Activated T-helper 2 cell treated with anti-CD3 and anti-CD28 coated beads, Interferon-gamma antibody, Interleukin-2, Interleukin-4, amounts not matched to agents 10 μg/mL and 5 μg/mL and 100 μg/mL, durations not matched to agents 14 hours and 24 hours and 36 hours (primary cell): ENCODE measurements around the gene ABCC5. TPM values are rescaled to one million over a fixed set of nuclear protein-coding genes. Genes with fewer than 3 reads are reported as not detected.

ENCODE experiments used
- DNase-seq: peaks from one replicate; pipeline ENCODE4 v3.0.0; 2021; ENCODE audit warnings: low spot score
- H3K27ac Mint-ChIP-seq: one replicate; pipeline ENCODE4 v1.8.0; 2021; ENCODE audit warnings: mixed read lengths
- H3K27me3 Mint-ChIP-seq: one replicate; pipeline ENCODE4 v1.8.0; 2021; ENCODE audit warnings: low read depth, mixed read lengths
- H3K36me3 Mint-ChIP-seq: one replicate; pipeline ENCODE4 v1.8.0; 2021; ENCODE audit warnings: low read depth, mixed read lengths
- H3K4me1 Mint-ChIP-seq: one replicate; pipeline ENCODE4 v1.8.0; 2021; ENCODE audit warnings: low read depth, mixed read lengths
- H3K4me3 Mint-ChIP-seq: one replicate; pipeline ENCODE4 v1.8.0; 2021; ENCODE audit warnings: low read depth, mild to moderate bottlenecking, moderate library complexity, mixed read lengths
- H3K9me3 Mint-ChIP-seq: one replicate; pipeline ENCODE4 v1.8.0; 2021; ENCODE audit warnings: mixed read lengths
- intact Hi-C: fragments of 100-400 bp; cut with micrococcal nuclease; formaldehyde crosslinking; loops from one replicate; pipeline ENCODE4 v1.15.1; 2023
- total RNA-seq: library from RNA; stranded (reverse); gene quantifications from 2 replicates; pipeline ENCODE4 v1.2.3, GENCODE V29; 2022

ABCC5 gene
- total RNA-seq, 1 donor from 2014 or later: 20.6 TPM

GRCh38 chr3:183954875-183955274 is 62.8 kb downstream of the ABCC5 start:
- Mint-ChIP-seq H3K27ac (no peak overlapping the region), H3K36me3 (peaks cover 5% of the 10 kb centered on the region), H3K4me1 (no peaks in the 10 kb centered on the region), H3K9me3 (no peaks in the 10 kb centered on the region), H3K4me3 (no peak overlapping the region), H3K27me3 (no peaks in the 10 kb centered on the region)
- intact Hi-C loops: no loop called here
- no peak for DNase-seq

- peaks cover 5% of the 10 kb centered on the region for H3K36me3 Mint-ChIP-seq
- intact Hi-C loops: no loop called here
- H3K27me3 Mint-ChIP-seq: no peaks in the 10 kb centered on the region
- DNase-seq: no peak
- no peaks in the 10 kb centered on the region for H3K4me1 Mint-ChIP-seq
- H3K4me3 Mint-ChIP-seq: no peak overlapping the region
- H3K27ac Mint-ChIP-seq: no peak overlapping the region
- no peaks in the 10 kb centered on the region for H3K9me3 Mint-ChIP-seq
These were observed 64.1 kb downstream of the ABCC5 start for GRCh38 chr3:183953471-183954070.

- H3K9me3 Mint-ChIP-seq: no peaks in the 10 kb centered on the region
- no peak for DNase-seq
- no peak overlapping the region for H3K4me3 Mint-ChIP-seq
- H3K4me1 Mint-ChIP-seq: no peaks in the 10 kb centered on the region
- intact Hi-C loops: no loop called here
- H3K36me3 Mint-ChIP-seq: peaks cover 5% of the 10 kb centered on the region
- no peak overlapping the region for H3K27ac Mint-ChIP-seq
- H3K27me3 Mint-ChIP-seq: no peaks in the 10 kb centered on the region
These were observed 66.2 kb downstream of the ABCC5 start for GRCh38 chr3:183951459-183951858.

GRCh38 chr3:183949690-183950089 is 68.0 kb downstream of the ABCC5 start:
- H3K36me3 Mint-ChIP-seq: no peaks in the 10 kb centered on the region
- H3K4me1 Mint-ChIP-seq: no peaks in the 10 kb centered on the region
- H3K4me3 Mint-ChIP-seq: no peak overlapping the region

GRCh38 chr3:183946037-183946436 is 71.6 kb downstream of the ABCC5 start:
- Mint-ChIP-seq H3K27me3 (no peaks in the 10 kb centered on the region), H3K36me3 (no peaks in the 10 kb centered on the region), H3K9me3 (no peaks in the 10 kb centered on the region), H3K4me1 (no peaks in the 10 kb centered on the region), H3K4me3 (no peak overlapping the region), H3K27ac (no peak overlapping the region)
- intact Hi-C loops: no loop called here
- DNase-seq: no peak

More at GRCh38 chr3:183949690-183950089, 68.0 kb downstream of the ABCC5 start:
- H3K27me3 Mint-ChIP-seq: no peaks in the 10 kb centered on the region
- no peak overlapping the region for H3K27ac Mint-ChIP-seq
- DNase-seq: no peak
- intact Hi-C loops: no loop called here
- H3K9me3 Mint-ChIP-seq: no peaks in the 10 kb centered on the region

- no peaks in the 10 kb centered on the region for H3K36me3 Mint-ChIP-seq
- H3K27ac Mint-ChIP-seq: no peak overlapping the region
- intact Hi-C loops: no loop called here
- no peaks in the 10 kb centered on the region for H3K27me3 Mint-ChIP-seq
- no peaks in the 10 kb centered on the region for H3K9me3 Mint-ChIP-seq
- no peak overlapping the region for H3K4me3 Mint-ChIP-seq
- no peaks in the 10 kb centered on the region for H3K4me1 Mint-ChIP-seq
- DNase-seq: no peak
These were observed 72.9 kb downstream of the ABCC5 start for GRCh38 chr3:183944775-183945174.

- no peaks in the 10 kb centered on the region for H3K27me3 Mint-ChIP-seq
- no peak overlapping the region for H3K4me3 Mint-ChIP-seq
- no peaks in the 10 kb centered on the region for H3K4me1 Mint-ChIP-seq
- no peak overlapping the region for H3K27ac Mint-ChIP-seq
- no peaks in the 10 kb centered on the region for H3K9me3 Mint-ChIP-seq
- no peaks in the 10 kb centered on the region for H3K36me3 Mint-ChIP-seq
- DNase-seq: no peak
- intact Hi-C loops: no loop called here
These were observed 73.9 kb downstream of the ABCC5 start for GRCh38 chr3:183943739-183944138.

GRCh38 chr3:183941216-183941615 is 76.5 kb downstream of the ABCC5 start:
- DNase-seq: no peak
- Mint-ChIP-seq H3K36me3 (peaks cover 3% of the 10 kb centered on the region), H3K27me3 (no peaks in the 10 kb centered on the region), H3K27ac (no peak overlapping the region), H3K9me3 (no peaks in the 10 kb centered on the region), H3K4me3 (no peak overlapping the region), H3K4me1 (no peaks in the 10 kb centered on the region)
- intact Hi-C loops: no loop called here

GRCh38 chr3:183937601-183938286 is 79.9 kb downstream of the ABCC5 start:
- intact Hi-C loops: no loop called here
- H3K9me3 Mint-ChIP-seq: no peaks in the 10 kb centered on the region
- H3K27me3 Mint-ChIP-seq: no peaks in the 10 kb centered on the region
- peaks cover 3% of the 10 kb centered on the region for H3K36me3 Mint-ChIP-seq
- no peak overlapping the region for H3K27ac Mint-ChIP-seq
- DNase-seq: no peak
- no peaks in the 10 kb centered on the region for H3K4me1 Mint-ChIP-seq
- no peak overlapping the region for H3K4me3 Mint-ChIP-seq

- H3K36me3 Mint-ChIP-seq: peaks cover 3% of the 10 kb centered on the region
- intact Hi-C loops: no loop called here
- no peak overlapping the region for H3K27ac Mint-ChIP-seq
- no peaks in the 10 kb centered on the region for H3K4me1 Mint-ChIP-seq
- no peaks in the 10 kb centered on the region for H3K9me3 Mint-ChIP-seq
- H3K4me3 Mint-ChIP-seq: no peak overlapping the region
- no peak for DNase-seq
- H3K27me3 Mint-ChIP-seq: no peaks in the 10 kb centered on the region
These were observed 84.5 kb downstream of the ABCC5 start for GRCh38 chr3:183933160-183933559.

GRCh38 chr3:183931881-183932280 is 85.8 kb downstream of the ABCC5 start:
- Mint-ChIP-seq H3K27me3 (no peaks in the 10 kb centered on the region), H3K9me3 (no peaks in the 10 kb centered on the region), H3K27ac (no peak overlapping the region), H3K4me1 (no peaks in the 10 kb centered on the region), H3K36me3 (no peaks in the 10 kb centered on the region), H3K4me3 (no peak overlapping the region)
- intact Hi-C loops: no loop called here
- no peak for DNase-seq

GRCh38 chr3:183930086-183930485 is 87.6 kb downstream of the ABCC5 start:
- intact Hi-C loops: no loop called here
- H3K9me3 Mint-ChIP-seq: no peaks in the 10 kb centered on the region
- H3K27me3 Mint-ChIP-seq: no peaks in the 10 kb centered on the region
- no peak for DNase-seq
- no peaks in the 10 kb centered on the region for H3K36me3 Mint-ChIP-seq
- H3K27ac Mint-ChIP-seq: no peak overlapping the region
- no peaks in the 10 kb centered on the region for H3K4me1 Mint-ChIP-seq
- no peak overlapping the region for H3K4me3 Mint-ChIP-seq

- no peak for DNase-seq
- H3K36me3 Mint-ChIP-seq: peaks cover 3% of the 10 kb centered on the region
- H3K4me1 Mint-ChIP-seq: no peaks in the 10 kb centered on the region
- intact Hi-C loops: no loop called here
- H3K4me3 Mint-ChIP-seq: no peak overlapping the region
- H3K27me3 Mint-ChIP-seq: no peaks in the 10 kb centered on the region
- no peaks in the 10 kb centered on the region for H3K9me3 Mint-ChIP-seq
- no peak overlapping the region for H3K27ac Mint-ChIP-seq
These were observed 90.6 kb downstream of the ABCC5 start for GRCh38 chr3:183927059-183927458.
